ENCODE data around the gene ADAM12.
A peak's percentile ranks its signal among the peaks of the same experiment; 100 is the strongest.

DNA sequence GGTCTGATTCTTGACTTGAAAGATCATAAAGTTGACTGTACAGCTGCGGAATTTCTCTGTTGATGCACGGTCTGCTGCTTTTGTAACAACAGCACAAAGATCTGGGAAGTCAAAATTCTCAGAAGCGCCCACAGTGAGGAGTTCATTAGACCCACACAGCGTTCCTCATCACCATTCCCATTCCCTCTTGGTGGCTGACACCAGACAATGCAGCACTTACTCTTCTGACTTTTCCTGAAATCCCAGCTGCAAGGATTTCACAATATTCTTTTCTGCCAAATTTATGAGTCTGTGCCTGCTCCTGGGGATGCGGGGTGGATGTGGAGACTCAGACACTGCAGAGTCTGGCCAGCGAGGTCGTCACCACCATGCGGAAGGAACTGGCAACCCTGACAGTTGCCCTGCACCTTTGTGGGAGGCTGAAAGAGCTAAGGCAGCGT is 258.0 kb downstream of the ADAM12 start:
- no peak for TF ChIP-seq CTCF (IDR thresholded peaks at IDR 0.05)
- peak in 1 of 2 donors; percentile 64 for TF ChIP-seq POLR2AphosphoS5 (IDR thresholded peaks at IDR 0.05; ENCODE audit: insufficient read depth in 1 of 2, low read depth in 1 of 2)
- TF ChIP-seq POLR2A (IDR thresholded peaks at IDR 0.05), result no peak
